HG03097 (cell line): ENCODE data around the gene KPTN.

Source experiments
- ATAC-seq: cut with Tn5 transposase; IDR thresholded peaks from one replicate; pipeline ENCODE4 v1.9.1; 2021; ENCODE audit not compliant: unreplicated experiment, low FRiP score

Gene KPTN

GRCh38 chr19:47437500-47437899 is 46.5 kb downstream of the KPTN start:
- no peak for ATAC-seq

- no peak for ATAC-seq
Observed at GRCh38 chr19:47436712-47437401, 47.2 kb downstream of the KPTN start.

GRCh38 chr19:47435883-47436417 is 48.1 kb downstream of the KPTN start:
- ATAC-seq: no peak

GRCh38 chr19:47435196-47435595 is 48.8 kb downstream of the KPTN start:
- no peak for ATAC-seq

GRCh38 chr19:47434088-47434487 is 49.9 kb downstream of the KPTN start:
- ATAC-seq: no peak

GRCh38 chr19:47433121-47433520 is 50.9 kb downstream of the KPTN start:
- no peak for ATAC-seq

- ATAC-seq: no peak
Observed at GRCh38 chr19:47432499-47432898, 51.5 kb downstream of the KPTN start.

GRCh38 chr19:47432091-47432490 is 51.9 kb downstream of the KPTN start:
- no peak for ATAC-seq

GRCh38 chr19:47430041-47430802 is 53.8 kb downstream of the KPTN start:
- no peak for ATAC-seq

- no peak for ATAC-seq
Observed at GRCh38 chr19:47429140-47429793, 54.8 kb downstream of the KPTN start.

- ATAC-seq: peak; percentile 47
Observed at GRCh38 chr19:47428177-47428894, 55.7 kb downstream of the KPTN start.

GRCh38 chr19:47427241-47428176 is 56.5 kb downstream of the KPTN start:
- no peak for ATAC-seq
